Measurements from ENCODE around the gene SMLR1.

The SMLR1 gene

DNA sequence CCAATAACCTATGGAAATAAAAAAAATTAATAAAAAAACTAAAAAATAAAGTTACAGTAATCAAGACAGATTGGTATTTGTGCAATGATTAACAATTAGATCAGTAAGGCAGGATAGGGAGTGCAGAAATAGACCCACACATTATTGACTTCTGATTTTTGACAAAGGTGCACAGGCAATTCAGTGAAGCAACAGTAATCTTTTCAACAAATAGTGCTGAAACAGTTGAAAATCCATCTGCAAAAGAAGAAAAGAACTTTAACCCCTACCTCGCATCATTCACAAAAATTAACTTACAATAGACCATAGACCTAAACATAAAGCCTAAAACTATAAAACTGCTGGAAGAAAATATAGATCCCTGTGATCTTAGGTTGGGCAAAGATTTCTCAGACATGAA, 4.5 kb upstream of the SMLR1 start:
- ChIA-PET POLR2A (no interaction called here), CTCF (no interaction called here)
- no peak for DNase-seq (ENCODE audit: extremely low spot score)
- TF ChIP-seq L3MBTL2 (conservative IDR thresholded peaks at IDR 0.05): no peak
- TF ChIP-seq SUZ12 (IDR thresholded peaks at IDR 0.05): no peak
- no peak for TF ChIP-seq NFRKB (IDR thresholded peaks at IDR 0.05)
- no peak for TF ChIP-seq ARNT (IDR thresholded peaks at IDR 0.05)
- no peak for TF ChIP-seq FOXA1 (IDR thresholded peaks at IDR 0.05)
- no peak for TF ChIP-seq HDGF (IDR thresholded peaks at IDR 0.05; ENCODE audit: borderline replicate concordance)

DNA sequence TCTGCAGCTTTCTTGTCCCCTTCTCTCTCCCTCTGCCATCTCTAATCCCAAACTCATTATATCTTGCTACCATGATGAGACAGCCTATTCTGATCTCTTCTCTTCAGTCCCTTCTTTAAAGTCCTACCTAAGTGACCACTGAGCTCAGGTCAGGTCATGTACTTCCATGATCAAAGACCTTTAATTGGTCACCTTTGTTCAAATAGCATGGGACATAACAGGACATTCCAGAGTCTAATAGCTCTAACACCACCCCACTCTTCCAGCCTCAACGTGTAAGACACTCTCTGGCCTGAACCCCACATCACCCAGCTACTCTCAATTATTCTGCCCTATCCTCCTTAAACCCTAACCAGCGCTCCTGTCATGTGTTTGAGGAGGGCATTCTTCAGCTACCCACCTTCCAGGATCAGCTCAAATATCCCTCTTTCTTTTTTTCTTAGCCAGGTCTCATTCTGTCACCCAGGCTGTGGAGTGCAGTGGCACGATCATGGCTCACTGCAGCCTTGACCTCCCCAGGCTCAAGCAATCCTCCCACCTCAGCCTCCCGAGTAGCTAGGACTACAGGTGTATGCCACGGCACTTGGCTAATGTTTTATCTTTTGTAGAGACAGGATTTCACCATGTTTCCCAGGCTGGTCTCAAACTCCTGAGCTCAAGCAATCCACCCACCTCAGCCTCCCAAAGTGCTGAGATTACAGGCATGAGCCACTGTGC, 2.1 kb upstream of the SMLR1 start:
- ChIA-PET POLR2A (no interaction called here), CTCF (no interaction called here)
- DNase-seq (ENCODE audit: extremely low spot score): no peak
- TF ChIP-seq FOXK2 (IDR thresholded peaks at IDR 0.05): no peak
- TF ChIP-seq ELF4 (IDR thresholded peaks at IDR 0.05): no peak
- TF ChIP-seq CTBP1 (IDR thresholded peaks at IDR 0.05; ENCODE audit: borderline replicate concordance): no peak
- no peak for TF ChIP-seq SP1 (IDR thresholded peaks at IDR 0.05)

GRCh38 chr6:130825772-130826441, 1.3 kb upstream of the SMLR1 start:
- DNase-seq (ENCODE audit: extremely low spot score): no peak
- CTCF ChIA-PET: no interaction called here
- no peak for TF ChIP-seq SP1 (IDR thresholded peaks at IDR 0.05)
- TF ChIP-seq CTBP1 (IDR thresholded peaks at IDR 0.05; ENCODE audit: borderline replicate concordance): no peak
- TF ChIP-seq FOXK2 (IDR thresholded peaks at IDR 0.05): no peak
- no peak for TF ChIP-seq HDGF (IDR thresholded peaks at IDR 0.05; ENCODE audit: borderline replicate concordance)
- no peak for TF ChIP-seq NFRKB (IDR thresholded peaks at IDR 0.05)
- no peak for TF ChIP-seq ARNT (IDR thresholded peaks at IDR 0.05)
- TF ChIP-seq, protein P1, sequence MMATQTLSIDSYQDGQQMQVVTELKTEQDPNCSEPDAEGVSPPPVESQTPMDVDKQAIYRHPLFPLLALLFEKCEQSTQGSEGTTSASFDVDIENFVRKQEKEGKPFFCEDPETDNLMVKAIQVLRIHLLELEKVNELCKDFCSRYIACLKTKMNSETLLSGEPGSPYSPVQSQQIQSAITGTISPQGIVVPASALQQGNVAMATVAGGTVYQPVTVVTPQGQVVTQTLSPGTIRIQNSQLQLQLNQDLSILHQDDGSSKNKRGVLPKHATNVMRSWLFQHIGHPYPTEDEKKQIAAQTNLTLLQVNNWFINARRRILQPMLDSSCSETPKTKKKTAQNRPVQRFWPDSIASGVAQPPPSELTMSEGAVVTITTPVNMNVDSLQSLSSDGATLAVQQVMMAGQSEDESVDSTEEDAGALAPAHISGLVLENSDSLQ (IDR thresholded peaks at IDR 0.05): no peak
- TF ChIP-seq ELF4 (IDR thresholded peaks at IDR 0.05): no peak
- TF ChIP-seq BHLHE40 (IDR thresholded peaks at IDR 0.05; ENCODE audit: borderline replicate concordance): no peak
- TF ChIP-seq FOXA1 (IDR thresholded peaks at IDR 0.05): no peak
- TF ChIP-seq LEF1 (IDR thresholded peaks at IDR 0.05; ENCODE audit: borderline replicate concordance): no peak
- no peak for TF ChIP-seq TARDBP (IDR thresholded peaks at IDR 0.05)
- no peak for TF ChIP-seq FOXM1 (IDR thresholded peaks at IDR 0.05; ENCODE audit: borderline replicate concordance)
- no peak for TF ChIP-seq SUZ12 (IDR thresholded peaks at IDR 0.05)
- POLR2A ChIA-PET: no interaction called here

DNA sequence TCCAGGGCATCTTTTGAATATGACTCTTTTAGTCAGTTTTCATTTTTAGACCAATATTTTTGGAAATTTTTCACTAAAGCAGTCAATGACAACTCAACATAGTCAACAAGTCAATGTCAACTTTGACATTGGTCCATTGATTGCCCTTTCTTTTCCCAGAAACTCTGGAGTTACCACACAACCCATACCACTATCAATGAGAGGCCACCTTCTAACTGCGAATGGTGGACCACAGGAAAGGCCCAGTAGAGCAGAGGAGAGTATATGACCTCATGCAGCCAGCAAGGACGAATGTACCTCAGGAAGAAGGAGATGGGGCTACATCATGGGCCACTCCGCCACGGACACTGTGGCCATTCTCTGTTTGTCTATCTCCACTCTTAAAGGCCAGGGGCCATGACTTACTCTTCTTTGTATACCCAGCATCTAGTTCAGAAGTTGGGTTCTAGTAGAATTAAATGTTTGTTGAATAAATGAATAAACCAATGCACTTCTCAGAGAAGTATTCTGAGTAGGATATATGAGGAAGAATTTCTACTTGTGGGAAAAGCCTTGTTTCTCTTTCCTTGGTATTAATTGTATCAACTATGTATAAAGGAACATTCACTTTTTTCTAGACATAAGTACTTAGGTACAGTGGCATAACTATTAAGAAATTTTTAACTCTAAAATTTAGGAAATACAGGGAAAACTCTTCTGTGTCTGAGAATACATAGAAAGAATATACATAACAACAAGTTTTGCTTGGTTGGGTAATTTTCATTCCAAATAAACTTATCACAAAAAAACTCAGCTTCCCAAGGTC, 562 bp upstream of the SMLR1 start:
- ChIA-PET CTCF (no interaction called here), POLR2A (no interaction called here)
- TF ChIP-seq LEF1 (IDR thresholded peaks at IDR 0.05; ENCODE audit: borderline replicate concordance) (no peak), SP1 (IDR thresholded peaks at IDR 0.05) (no peak), FOXK2 (IDR thresholded peaks at IDR 0.05) (no peak), BHLHE40 (IDR thresholded peaks at IDR 0.05; ENCODE audit: borderline replicate concordance) (no peak), CTBP1 (IDR thresholded peaks at IDR 0.05; ENCODE audit: borderline replicate concordance) (no peak), ZNF384 (IDR thresholded peaks at IDR 0.05) (no peak)
- DNase-seq (ENCODE audit: extremely low spot score): no peak

DNA sequence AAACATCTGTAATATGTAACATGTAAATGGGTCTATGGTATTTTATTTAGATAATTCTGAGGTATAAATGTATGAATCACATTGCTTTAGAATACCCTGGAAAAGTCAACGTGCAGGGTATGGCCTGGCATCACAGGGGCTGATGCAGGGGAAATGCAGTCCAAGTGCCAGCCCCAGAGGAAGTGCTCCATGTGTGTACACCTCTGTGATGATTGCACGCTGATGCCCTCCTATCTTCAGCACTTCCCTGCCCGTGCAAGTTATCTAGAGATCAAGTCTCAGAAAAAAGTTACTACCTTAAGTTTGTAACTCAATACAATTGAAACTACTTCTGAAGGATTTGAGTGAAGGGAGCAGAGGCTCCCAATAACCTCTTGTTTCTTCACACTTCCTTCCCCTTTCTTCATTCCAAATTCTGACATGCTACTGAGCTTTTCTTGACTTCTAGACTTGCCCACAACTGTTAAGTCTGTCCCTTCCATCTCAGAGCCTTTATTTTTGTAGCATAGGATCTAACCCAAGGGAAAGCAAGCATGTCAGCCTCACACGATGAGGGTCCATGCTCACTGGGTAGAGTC, 2.2 kb downstream of the SMLR1 start:
- no peak for TF ChIP-seq HDGF (IDR thresholded peaks at IDR 0.05; ENCODE audit: borderline replicate concordance)
- no peak for TF ChIP-seq CTBP1 (IDR thresholded peaks at IDR 0.05; ENCODE audit: borderline replicate concordance)
- no peak for TF ChIP-seq BHLHE40 (IDR thresholded peaks at IDR 0.05; ENCODE audit: borderline replicate concordance)
- no peak for TF ChIP-seq LEF1 (IDR thresholded peaks at IDR 0.05; ENCODE audit: borderline replicate concordance)
- no peak for DNase-seq (ENCODE audit: extremely low spot score)
- POLR2A ChIA-PET: no interaction called here
- CTCF ChIA-PET: no interaction called here

- ChIA-PET CTCF (no interaction called here), POLR2A (no interaction called here)
- DNase-seq (ENCODE audit: extremely low spot score): no peak
- no peak for TF ChIP-seq FOXK2 (IDR thresholded peaks at IDR 0.05)
- TF ChIP-seq L3MBTL2 (conservative IDR thresholded peaks at IDR 0.05): no peak
- TF ChIP-seq BHLHE40 (IDR thresholded peaks at IDR 0.05; ENCODE audit: borderline replicate concordance): no peak
- TF ChIP-seq ARNT (IDR thresholded peaks at IDR 0.05): no peak
Measured at GRCh38 chr6:130831607-130832006, 4.4 kb downstream of the SMLR1 start.

DNA sequence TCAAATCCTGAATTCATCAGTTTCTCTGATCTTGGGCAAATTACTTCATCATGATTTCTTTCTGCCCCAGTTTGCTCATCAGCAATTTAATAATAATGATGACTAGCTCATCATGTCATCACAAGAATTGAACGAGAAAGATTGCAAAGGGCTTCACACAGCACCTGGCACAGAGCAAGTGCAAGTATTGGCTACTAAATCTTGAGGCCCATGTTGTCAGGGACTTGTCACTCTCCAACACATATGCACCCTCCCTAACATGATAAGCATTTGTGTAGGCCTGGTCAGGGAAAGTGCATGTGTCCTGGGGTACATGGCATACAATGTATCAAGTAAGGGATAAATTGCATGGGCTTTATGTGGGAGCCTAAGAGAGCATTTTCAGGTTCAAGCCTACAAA, 6.4 kb downstream of the SMLR1 start:
- no peak for TF ChIP-seq NFRKB (IDR thresholded peaks at IDR 0.05)
- TF ChIP-seq ZNF384 (IDR thresholded peaks at IDR 0.05): no peak
- TF ChIP-seq HDGF (IDR thresholded peaks at IDR 0.05; ENCODE audit: borderline replicate concordance): no peak
- no peak for TF ChIP-seq FOXA1 (IDR thresholded peaks at IDR 0.05)
- CTCF ChIA-PET: no interaction called here
- DNase-seq (ENCODE audit: extremely low spot score): no peak
- POLR2A ChIA-PET: no interaction called here

Data from HEK293T (cell line).